ENCODE measurements around the gene SYCE1.
A peak's percentile ranks its signal among the peaks of the same experiment; 100 is the strongest.
"Not testable (repeated sequence)": the region's sequence is repeated elsewhere in the genome, so short reads cannot be mapped to it uniquely, and the experiment has no call there.

The SYCE1 gene

GRCh38 chr10:133557381-133557780 lies 8.0 kb downstream of the SYCE1 start:
- no peak for DNase-seq (ENCODE audit: low read depth)

GRCh38 chr10:133555521-133555920 lies 9.9 kb downstream of the SYCE1 start:
- no peak for DNase-seq (ENCODE audit: low read depth)

GRCh38 chr10:133554600-133554999 lies 10.8 kb downstream of the SYCE1 start:
- DNase-seq (ENCODE audit: low read depth): no peak

DNA sequence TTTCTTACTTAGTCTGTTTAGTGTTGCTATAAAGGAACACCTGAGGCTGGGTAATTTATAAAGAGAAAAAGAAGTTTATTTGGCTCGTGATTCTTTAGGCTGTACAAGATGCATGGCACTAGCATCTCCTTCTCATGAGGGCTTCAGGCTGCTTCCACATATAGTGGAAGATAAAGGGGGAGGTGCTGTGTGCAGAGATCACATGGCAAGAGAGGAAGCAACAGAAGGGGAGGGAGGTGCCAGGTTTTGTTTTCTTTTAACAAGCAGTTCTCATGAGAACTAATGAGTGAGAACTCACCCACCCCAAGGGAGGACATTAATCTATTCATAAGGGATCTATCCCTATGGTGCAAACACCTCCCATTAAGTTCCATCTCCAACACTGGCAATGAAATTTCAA lies 20.9 kb downstream of the SYCE1 start:
- DNase-seq (ENCODE audit: low read depth): no peak

DNA sequence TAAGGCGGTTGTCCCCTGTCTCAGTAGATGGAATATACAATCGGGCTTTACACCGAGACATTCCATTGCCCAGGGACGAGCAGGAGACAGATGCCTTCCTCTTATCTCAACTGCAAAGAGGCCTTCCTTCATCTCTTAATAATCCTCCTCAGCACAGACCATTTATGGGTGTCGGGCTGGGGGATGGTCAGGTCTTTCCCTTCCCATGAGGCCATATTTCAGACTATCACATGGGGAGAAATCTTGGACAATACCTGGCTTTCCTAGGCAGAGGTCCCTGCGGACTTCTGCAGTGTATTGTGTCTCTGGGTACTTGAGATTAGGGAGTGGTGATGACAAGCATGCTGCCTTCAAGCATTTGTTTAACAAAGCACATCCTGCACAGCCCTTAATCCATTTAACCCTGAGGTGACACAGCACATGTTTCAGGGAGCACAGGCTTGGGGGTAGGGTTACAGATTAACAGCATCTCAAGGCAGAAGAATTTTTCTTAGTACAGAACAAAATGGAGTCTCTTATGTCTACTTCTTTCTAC lies 23.9 kb downstream of the SYCE1 start:
- not testable (repeated sequence) for DNase-seq (ENCODE audit: low read depth)

GRCh38 chr10:133537546-133538545 lies 27.5 kb downstream of the SYCE1 start:
- no peak for DNase-seq (ENCODE audit: low read depth)

DNA sequence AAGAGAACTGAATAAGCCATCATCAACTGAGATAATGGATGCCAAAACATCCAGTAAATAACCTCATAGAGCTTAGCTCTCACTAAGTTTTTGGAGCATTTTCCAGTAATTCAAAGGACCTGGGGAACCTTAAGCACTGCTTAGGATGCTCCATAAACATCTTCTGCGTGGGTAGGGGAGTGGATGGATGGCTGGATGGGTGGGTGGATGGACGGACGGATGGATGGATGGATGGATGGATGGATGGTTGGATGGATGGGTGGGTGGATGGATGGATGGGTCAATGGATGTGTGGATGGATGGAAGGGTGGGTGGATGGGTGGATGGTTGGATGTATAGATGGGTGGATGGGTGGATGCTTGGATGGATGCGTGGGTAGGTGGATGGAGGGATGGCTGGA lies 29.2 kb downstream of the SYCE1 start:
- no peak for DNase-seq (ENCODE audit: low read depth)

DNA sequence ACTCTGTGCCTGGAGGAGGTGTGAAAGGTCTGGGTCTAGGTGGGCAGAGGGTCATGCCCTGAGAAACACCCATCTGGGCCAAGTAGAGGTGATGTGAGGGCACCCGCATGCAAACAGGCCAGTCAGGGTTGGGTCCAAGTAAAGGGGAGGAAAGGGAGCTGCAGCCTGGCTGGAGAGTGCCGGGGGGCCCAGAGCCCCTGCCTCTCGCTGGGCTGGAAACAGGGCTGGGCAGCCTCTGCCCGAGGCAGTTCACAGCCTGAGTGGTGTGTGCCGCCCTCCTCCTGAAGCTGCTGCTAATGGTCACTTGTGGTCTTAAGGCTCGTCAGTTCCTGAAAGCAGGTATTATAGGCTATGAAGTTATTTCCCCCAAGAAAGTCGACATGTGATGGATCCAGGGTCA lies 31.0 kb downstream of the SYCE1 start:
- no peak for DNase-seq (ENCODE audit: low read depth)

- DNase-seq (ENCODE audit: low read depth): no peak
These were observed 32.5 kb downstream of the SYCE1 start for GRCh38 chr10:133532871-133533270.

DNA sequence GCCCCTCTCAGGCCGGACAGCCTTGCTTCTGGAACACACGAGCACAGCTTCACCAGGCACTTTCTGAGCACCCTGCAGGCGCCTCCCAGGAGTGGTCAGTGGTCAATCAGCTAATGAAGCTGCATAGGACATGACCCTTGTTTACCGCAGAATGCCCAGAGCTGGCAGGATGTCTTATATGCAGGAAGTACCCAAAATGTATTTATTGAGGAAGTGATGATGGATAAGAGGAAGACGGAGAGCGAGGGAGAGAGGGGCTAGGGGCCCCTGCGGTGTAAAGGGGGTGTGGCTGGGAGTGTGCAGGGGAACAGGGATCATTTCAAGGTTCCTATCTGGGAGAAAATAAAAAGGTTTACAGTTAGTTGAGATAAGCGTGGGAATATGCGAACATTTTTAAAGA lies 34.9 kb downstream of the SYCE1 start:
- DNase-seq (ENCODE audit: low read depth): no peak

GRCh38 chr10:133529576-133529946 lies 35.8 kb downstream of the SYCE1 start:
- DNase-seq (ENCODE audit: low read depth): no peak

DNA sequence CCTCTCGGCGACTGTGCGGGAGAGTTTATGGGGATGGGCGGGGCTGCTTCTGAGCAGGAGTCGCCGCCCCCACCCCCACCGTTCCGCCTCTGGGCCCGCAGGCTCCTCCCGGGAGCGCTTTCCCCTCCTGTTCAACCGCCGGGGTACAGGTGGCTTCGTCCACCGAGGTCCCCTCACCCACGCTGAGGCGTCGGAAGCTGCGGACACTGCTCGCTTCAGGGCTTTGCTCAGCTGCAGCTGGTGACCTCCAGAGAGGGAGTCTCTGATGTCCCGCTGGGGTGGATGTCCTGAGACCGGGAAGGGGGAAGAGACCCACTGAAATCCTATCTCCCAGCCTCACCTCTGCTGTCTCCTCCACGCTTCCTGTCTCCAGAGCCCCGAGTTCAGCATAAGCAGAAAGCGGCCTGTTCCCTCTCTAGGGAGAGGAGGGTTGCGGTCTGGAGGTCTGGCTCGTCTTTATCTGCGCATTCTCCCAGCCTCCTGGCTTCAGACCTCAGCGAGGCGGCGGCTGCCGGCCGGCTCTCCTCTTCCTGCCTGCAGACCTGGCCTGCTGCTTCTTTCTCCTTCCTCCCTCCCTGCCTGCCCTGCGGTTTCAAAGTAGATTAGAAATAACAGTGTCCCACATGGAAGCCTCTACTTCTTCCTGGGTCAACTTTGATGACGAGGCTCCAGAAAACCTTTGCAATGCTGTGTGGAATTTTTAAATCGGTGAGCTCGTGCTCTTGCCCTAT lies 36.4 kb downstream of the SYCE1 start:
- no peak for DNase-seq (ENCODE audit: low read depth)

- DNase-seq (ENCODE audit: low read depth): no peak
These were observed 37.0 kb downstream of the SYCE1 start for GRCh38 chr10:133528296-133528844.

- DNase-seq (ENCODE audit: low read depth): no peak
These were observed 37.6 kb downstream of the SYCE1 start for GRCh38 chr10:133527771-133528271.

GRCh38 chr10:133526957-133527588 lies 38.3 kb downstream of the SYCE1 start, which contains the start of gene CYP2E1:
TSS of gene CYP2E1 (plus strand) at chr10:133527363. CDS start at chr10:133527396, 33 bp downstream.
- DNase-seq (ENCODE audit: low read depth): no peak

DNA sequence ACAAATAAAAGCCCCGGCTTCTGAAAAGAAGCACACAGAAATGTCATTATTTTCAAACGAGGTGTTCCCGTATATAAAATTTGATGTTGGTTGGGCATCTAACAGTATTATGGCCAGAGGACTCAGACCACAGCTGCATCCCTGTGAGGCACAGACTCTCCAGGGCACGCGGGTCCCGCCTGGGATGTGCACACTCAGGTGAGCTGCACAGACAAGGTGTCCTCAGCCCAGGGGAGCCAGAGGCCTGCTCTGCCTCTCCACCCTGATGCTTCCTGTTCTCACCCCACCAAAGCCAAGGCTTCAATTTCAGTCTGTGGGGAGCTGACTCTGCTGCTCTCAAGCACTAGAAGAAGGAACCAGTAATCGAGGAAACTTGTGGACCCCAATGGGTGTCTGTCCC lies 39.9 kb downstream of the SYCE1 start:
- DNase-seq (ENCODE audit: low read depth): no peak

DNA sequence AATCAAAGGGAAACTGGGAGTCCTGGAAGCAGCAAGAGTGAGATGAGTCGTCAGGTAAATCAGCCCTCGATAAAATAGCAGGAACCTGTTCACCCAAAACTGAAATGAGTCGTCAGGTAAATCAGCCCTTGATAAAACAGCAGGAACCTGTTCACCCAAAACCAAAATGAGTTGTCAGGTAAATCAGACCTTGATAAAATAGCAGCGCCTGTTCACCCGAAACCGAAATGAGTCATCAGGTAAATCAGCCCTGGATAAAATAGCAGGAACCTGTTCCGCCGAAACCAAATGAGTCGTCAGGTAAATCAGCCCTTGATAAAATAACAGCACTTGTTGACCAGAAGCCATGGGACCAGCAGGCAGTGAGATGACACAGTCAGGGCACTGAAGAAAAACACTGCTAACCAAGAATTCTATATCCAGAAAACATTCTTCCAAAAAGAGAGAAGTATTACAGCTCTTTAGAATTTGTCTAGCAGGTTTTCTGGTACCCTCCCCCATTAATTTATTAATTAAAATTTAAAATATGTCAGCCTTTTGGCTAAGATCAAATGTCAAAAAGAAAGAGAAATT lies 41.7 kb downstream of the SYCE1 start:
- DNase-seq (ENCODE audit: low read depth): no peak

DNA sequence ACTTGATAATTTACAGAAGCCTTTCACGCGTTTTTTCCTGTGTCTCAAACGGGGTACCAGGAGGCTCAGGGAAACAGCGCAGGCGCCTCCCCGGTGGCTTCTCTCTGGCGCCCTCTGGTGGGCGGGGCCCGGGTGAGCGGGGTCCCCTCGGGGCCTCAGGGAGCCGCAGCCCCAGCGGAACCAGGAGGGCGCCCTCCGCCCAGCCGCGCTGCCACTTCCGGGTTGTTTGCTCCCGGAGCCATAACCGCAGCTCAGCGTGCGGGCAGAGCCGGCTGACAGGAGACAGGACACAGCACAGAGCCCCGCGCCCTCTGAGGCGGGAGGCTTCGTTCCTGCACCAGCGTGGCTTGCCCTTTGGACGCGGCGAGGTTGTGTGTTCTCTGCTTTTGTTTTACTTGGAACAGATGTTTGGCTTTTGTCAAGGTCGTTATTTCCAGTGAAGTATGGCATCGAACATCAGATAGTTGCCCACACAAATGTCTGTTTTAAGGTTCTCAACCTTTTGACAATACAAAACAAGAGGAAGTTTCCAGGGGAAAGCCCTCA lies 45.1 kb downstream of the SYCE1 start:
- DNase-seq (ENCODE audit: low read depth): peak; percentile 35

- not testable (repeated sequence) for DNase-seq (ENCODE audit: low read depth)
These were observed 46.9 kb downstream of the SYCE1 start for GRCh38 chr10:133518517-133518916.

- no peak for DNase-seq (ENCODE audit: low read depth)
These were observed 49.3 kb downstream of the SYCE1 start for GRCh38 chr10:133516057-133516456.

GRCh38 chr10:133515471-133515870 lies 49.9 kb downstream of the SYCE1 start:
- no peak for DNase-seq (ENCODE audit: low read depth)
